Kidney glomerular epithelial cell (primary cell): ENCODE data around the gene NPC1L1.
A peak's percentile ranks its signal among the peaks of the same experiment; 100 is the strongest.

Source experiments
- DNase-seq: peaks from one replicate; lab custom pipeline; 2025; lab: John Stamatoyannopoulos, UW

The NPC1L1 gene, protein sequence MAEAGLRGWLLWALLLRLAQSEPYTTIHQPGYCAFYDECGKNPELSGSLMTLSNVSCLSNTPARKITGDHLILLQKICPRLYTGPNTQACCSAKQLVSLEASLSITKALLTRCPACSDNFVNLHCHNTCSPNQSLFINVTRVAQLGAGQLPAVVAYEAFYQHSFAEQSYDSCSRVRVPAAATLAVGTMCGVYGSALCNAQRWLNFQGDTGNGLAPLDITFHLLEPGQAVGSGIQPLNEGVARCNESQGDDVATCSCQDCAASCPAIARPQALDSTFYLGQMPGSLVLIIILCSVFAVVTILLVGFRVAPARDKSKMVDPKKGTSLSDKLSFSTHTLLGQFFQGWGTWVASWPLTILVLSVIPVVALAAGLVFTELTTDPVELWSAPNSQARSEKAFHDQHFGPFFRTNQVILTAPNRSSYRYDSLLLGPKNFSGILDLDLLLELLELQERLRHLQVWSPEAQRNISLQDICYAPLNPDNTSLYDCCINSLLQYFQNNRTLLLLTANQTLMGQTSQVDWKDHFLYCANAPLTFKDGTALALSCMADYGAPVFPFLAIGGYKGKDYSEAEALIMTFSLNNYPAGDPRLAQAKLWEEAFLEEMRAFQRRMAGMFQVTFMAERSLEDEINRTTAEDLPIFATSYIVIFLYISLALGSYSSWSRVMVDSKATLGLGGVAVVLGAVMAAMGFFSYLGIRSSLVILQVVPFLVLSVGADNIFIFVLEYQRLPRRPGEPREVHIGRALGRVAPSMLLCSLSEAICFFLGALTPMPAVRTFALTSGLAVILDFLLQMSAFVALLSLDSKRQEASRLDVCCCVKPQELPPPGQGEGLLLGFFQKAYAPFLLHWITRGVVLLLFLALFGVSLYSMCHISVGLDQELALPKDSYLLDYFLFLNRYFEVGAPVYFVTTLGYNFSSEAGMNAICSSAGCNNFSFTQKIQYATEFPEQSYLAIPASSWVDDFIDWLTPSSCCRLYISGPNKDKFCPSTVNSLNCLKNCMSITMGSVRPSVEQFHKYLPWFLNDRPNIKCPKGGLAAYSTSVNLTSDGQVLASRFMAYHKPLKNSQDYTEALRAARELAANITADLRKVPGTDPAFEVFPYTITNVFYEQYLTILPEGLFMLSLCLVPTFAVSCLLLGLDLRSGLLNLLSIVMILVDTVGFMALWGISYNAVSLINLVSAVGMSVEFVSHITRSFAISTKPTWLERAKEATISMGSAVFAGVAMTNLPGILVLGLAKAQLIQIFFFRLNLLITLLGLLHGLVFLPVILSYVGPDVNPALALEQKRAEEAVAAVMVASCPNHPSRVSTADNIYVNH (N-terminal part only)

DNA sequence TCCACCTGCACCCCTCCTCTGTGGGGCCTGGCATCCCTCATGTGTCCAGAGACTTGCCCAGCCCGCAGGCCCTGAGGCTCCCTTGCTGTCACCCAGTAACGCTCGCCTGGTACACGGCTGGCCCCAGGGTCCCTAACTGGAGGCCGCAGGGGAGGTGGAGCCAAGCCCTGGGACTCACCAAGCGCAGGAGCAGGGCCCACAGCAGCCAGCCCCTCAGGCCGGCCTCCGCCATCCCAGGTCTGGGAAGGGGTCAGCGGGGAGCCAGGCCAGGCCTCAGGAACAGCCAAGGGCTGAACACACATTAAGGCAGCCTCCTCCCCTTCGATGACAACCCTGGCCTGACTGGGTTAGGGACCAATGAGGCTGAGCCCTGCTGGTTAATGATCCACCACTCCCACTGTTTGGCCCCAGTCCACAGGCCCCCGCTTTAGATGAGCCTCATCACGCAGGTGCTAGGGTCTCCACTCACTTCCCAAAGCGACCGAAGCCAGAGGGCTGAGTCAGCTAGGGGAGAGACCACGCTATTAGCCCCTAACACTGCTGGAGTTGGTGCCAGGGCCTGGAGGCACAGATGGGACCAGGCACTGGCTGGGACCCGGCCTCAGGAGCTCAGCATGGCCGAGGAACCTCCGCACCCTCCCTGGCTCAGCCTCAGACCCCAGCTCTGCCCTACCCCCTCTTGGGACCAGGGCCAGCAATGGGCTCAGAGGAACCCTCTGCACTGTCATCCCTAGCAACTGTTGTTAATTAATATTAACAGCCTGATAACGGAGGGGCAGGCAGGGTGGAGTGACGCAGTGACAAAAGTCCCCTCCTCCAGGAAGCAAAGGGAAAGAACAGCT lies at the start of gene NPC1L1:
TSS of gene NPC1L1 (minus strand) at position 303 of the 842 bp plus-strand sequence. CDS start at position 232, 71 bp downstream.
- DNase-seq = no peak

DNA sequence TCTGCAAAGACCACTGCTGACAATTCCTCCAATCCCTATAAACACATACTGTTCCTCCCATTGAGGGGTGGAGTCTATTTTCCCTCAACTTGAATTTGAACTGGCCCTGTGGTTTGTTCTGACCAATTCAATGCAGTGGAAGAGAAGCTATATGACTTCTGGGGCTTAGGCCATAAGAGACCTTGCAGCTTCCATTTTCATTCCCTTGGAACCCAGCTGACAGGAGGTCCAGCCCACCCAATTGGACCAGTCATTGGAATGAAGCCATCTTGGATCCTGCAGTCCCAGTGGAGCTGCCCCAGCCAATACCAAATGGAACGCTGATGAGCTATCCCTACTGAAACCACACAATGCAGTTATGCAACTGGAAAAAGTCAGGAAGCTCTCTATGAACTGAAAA lies 49.8 kb upstream of the NPC1L1 start:
- no peak for DNase-seq

DNA sequence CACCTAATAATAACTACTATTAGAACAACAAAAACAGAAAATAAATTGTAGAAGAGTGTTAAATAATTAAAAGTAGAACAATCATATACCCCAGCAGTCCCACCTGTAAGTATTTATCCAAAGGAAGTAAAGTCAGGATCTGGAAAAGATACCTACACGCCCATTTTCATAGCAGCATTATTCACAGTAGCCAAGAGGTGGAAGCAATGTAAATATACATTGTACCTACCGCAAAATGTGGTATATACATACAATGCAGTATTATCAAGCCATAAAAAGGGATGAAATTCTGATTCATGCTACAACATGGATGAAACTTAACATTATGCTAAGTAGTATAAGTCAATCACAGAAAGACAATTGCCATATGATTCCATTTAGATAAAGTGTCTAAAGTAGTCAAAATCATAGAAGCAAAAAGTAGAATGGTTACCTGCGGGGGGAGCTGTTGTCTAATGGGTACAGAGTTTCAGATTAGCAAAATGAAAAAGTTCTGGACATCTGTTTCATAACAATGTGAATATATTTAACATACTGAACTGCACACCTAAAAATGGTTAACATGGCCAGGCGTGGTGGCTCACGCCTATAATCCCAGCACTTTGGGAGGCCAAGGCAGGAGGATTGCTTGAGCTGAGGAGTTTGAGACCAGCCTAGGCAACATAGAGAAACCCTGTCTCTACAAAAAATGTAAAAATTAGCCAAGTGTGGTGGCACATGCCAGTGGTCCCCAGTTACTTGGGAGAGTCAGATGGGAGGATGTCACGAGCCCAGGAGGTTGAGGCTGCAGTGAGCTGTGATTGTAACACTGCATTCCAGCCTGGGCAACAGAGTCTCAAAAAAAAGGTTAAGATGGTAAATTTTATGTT lies 46.9 kb upstream of the NPC1L1 start:
- DNase-seq = peak; percentile 56

- DNase-seq = no peak
Observed at GRCh38 chr7:44583146-44583865, 42.2 kb upstream of the NPC1L1 start.

- DNase-seq = peak; percentile 97
Observed at GRCh38 chr7:44581879-44582603, 40.9 kb upstream of the NPC1L1 start, which contains the start of gene TMED4. TMED4 (minus strand) TSS chr7:44582231; CDS start chr7:44582206, 25 bp downstream.

DNA sequence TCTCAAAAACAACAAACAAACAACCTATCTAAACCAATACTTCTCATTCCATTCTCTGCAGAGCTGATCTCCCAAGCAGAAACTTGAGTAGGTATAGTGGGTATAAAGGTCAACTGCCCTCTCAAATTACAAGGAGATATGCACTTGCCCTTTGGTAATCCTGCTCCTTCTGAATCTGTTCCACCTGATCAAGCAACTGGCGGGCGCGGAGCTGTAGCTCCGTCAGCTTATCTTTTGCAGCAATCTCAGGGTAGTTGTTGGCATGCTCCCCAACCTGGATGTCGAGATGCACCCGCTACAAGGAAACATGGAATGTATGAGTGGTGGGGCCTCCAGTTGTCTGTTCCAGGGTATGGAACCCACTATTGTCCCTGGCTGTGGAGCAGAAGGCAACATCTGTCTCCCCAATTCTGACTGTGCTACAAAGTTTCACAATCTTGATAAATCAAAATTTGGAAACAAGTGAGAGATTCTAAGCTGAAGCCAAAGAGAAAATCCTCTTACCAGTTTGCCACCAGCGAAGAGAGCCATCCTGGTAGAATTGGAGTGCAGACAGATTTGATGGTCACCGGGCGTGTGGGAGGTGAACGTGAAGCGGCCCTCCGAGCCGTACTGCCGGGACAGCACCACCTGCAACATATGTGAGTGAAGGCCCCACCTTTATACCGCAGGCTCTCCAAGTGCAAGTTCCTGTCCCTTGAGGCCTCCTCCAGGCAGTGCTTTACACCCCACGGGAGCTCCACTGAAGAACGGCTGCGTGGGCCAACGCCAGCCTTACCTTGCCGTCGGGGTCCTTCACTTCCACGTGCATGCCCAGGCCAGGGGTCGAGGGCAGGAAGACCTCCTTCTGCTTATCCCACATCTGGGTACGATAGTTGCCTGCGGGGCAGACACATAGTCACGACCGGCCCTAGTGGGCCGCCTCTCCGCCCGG lies 40.1 kb upstream of the NPC1L1 start:
- no peak for DNase-seq

DNA sequence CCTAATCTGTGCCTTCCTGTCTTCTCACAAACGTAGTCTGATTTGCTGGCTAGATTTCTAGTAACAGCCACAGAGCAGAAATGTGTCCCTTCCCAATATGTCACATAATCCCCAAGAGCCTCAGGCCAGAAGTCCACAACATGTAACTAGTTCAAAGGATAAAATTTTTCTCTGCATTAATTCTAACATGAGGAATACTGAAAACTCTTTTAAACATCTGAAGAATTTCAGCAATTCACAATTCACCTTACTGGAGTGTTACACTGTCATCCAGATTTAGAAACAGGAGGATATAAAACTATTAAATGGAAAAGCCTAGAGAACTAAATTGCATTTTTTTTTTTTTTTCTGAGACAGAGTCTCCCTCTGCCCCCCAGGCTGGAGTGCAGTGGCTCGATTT lies 35.1 kb upstream of the NPC1L1 start:
- DNase-seq = no peak

DNA sequence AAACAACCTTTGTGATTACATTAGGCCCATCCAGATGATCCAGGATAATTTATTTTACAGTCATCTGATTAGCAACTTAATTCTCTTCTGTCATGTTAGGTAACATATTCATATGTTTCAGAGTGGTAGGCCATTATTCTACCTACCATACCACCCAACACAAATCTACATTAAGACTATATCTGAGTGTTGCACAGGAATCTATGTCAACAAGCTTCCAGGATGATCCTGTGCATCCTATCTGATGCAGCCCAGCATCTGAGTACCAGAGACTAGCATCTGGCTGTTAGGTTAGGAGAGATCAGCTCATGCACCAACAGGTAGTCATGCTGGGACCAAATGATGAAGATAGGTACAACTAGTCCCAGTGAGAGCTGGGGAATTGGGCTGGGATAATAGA lies 33.9 kb upstream of the NPC1L1 start:
- no peak for DNase-seq

DNA sequence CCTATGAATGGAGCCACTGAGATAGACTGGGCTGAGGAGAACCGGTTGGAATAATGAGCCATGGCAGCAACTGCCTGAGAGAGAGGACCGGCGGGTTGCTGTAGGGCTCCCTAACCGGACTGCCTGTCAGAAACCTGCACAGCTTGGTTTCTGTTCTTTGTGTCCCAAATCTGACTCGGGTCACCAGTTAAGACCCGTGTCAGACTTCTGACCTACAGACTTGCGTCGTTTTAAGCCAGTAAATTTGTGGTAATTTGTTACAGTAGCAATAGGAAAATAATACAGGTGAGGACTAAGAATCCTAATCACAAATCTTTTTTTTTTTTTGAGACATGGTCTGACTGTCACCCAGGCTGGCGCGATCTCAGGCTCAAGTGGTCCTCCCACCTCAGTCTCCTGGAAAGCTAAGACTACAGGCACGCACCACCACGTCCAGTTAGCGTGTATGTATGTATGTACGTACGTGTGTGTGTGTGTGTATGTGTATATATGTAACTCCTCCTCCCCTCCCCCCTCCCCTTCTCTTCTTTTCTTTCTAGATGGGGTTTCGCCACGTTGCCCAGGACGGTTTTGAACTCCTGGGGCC lies 33.2 kb upstream of the NPC1L1 start:
- DNase-seq = no peak

GRCh38 chr7:44573464-44574286 lies 32.5 kb upstream of the NPC1L1 start, which contains the start of gene DDX56:
DDX56 (minus strand) TSS chr7:44573908; CDS start chr7:44573895, 13 bp downstream.
- DNase-seq = peak; percentile 80

DNA sequence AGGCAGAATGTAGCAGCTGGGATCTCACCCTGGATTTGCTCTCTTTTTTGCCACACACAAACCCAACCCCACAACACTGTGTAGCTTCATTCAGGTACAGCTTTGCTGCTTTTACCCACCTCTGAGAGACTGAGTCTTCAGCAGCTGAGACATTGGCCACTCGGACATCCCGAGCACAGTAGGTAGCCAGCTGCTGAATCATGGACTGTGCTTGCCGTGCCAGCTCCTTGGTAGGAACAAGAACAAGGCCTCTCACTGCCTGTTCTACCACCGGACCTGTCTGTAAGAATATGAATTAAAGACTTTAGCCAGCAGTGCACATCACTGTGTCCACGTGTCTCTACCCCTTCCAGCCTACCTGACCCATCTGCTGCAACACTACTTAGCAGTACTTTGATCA lies 31.6 kb upstream of the NPC1L1 start:
- DNase-seq = no peak

GRCh38 chr7:44569959-44570358 lies 28.8 kb upstream of the NPC1L1 start:
- DNase-seq = no peak

GRCh38 chr7:44568771-44569560 lies 27.8 kb upstream of the NPC1L1 start:
- DNase-seq = no peak

DNA sequence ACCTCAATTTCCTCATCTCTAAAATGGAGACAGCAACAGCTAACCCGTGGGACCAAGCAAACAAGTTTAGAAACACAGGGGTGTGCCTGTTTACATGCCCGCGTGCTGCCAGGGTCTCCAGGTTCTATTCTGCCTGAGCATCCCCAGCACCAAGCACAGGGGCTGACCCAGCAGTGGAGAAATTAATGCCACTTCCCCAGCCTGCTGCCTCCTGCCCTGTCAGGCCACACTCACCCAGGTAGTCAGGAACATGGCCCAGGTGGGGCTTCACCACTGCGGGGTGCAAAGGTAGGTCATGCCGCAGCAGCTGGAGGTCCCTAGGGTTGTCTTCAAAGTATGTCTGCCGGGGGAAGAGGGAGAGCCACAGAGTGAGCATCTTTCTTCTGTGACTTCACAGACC lies 26.8 kb upstream of the NPC1L1 start:
- no peak for DNase-seq

- DNase-seq = no peak
Observed at GRCh38 chr7:44566680-44567079, 25.6 kb upstream of the NPC1L1 start.
